Lung (tissue), 12 donors: ENCODE measurements around the gene FAM228B. TPM values are rescaled to one million over a fixed set of nuclear protein-coding genes. Genes with fewer than 3 reads are reported as not detected.
"Not testable (repeated sequence)": the region's sequence is repeated elsewhere in the genome, so short reads cannot be mapped to it uniquely, and the experiment has no call there.

Experiments
- ATAC-seq: fragments of 200-7000 bp; cut with Tn5 transposase; one replicate; pipeline ENCODE4 v1.9.1; 2020; ENCODE audit warnings: moderate number of reproducible peaks; ENCODE audit not compliant: insufficient read depth, low FRiP score
- DNase-seq, 3 donors: peaks; one replicate each; pipeline ENCODE4 v3.0.0-alpha.2; 2013 to 2017
- H3K27ac ChIP-seq, 2 donors: one replicate each; pipeline ENCODE4 v1.5.1; 2013; ENCODE audit warnings: mild to moderate bottlenecking in 2 of 2, moderate library complexity in 2 of 2, control low read depth in 1 of 2, inconsistent platforms in 1 of 2, low read depth in 1 of 2, low read length in 1 of 2
- H3K27me3 ChIP-seq, 3 donors: one replicate each; pipeline ENCODE4 v1.5.1; 2013; ENCODE audit warnings: low read length in 2 of 3; ENCODE audit not compliant: control insufficient read depth in 3 of 3, insufficient read depth in 3 of 3
- H3K36me3 ChIP-seq, 4 donors: one replicate each; pipeline ENCODE4 v1.5.1; 2013; ENCODE audit warnings: low read length in 4 of 4, mild to moderate bottlenecking in 1 of 4, moderate library complexity in 1 of 4; ENCODE audit not compliant: control insufficient read depth in 4 of 4, insufficient read depth in 4 of 4
- H3K4me1 ChIP-seq, 5 donors: one replicate each; pipeline ENCODE4 v1.5.1; 2013; ENCODE audit warnings: low read length in 5 of 5, mild to moderate bottlenecking in 2 of 5, moderate library complexity in 1 of 5; ENCODE audit not compliant: control insufficient read depth in 5 of 5, insufficient read depth in 5 of 5
- H3K4me3 ChIP-seq: one replicate; pipeline ENCODE4 v1.5.1; 2013; ENCODE audit warnings: mild to moderate bottlenecking, control low read depth, moderate library complexity
- H3K9ac ChIP-seq, 2 donors: one replicate each; pipeline ENCODE4 v1.5.1; 2013; ENCODE audit warnings: low read length in 2 of 2, control low read depth in 1 of 2; ENCODE audit not compliant: insufficient read depth in 1 of 2
- H3K9me3 ChIP-seq, 4 donors: one replicate each; pipeline ENCODE4 v1.5.1; 2013; ENCODE audit warnings: low read length in 3 of 4, mild to moderate bottlenecking in 1 of 4, moderate library complexity in 1 of 4; ENCODE audit not compliant: control insufficient read depth in 4 of 4, insufficient read depth in 3 of 4
- WGBS, 2 donors: extraction: QIAGEN DNeasy Blood & Tissue Kit; methylation state at CpG; one replicate each; pipeline ENCODE4 v1.1.7; 2013; 5-methylcytosine and 5-hydroxymethylcytosine counted together
- polyA plus RNA-seq, 2 donors: library from polyadenylated mRNA; stranded (reverse); fragments of 200-250 nt; gene quantifications; one replicate each; pipeline ENCODE4 v1.2.1, GENCODE V29; 2013
- total RNA-seq, 2 donors: library from RNA; depleted of rRNA in 1 of 2; stranded (reverse); fragments of >200 nt in 1 of 2; gene quantifications; one replicate each; pipeline ENCODE4 v1.2.1, GENCODE V29; 2014 to 2021
- TF ChIP-seq, protein P1 (sequence below): IDR thresholded peaks from 2 replicates; pipeline ENCODE4 v1.5.1; 2012; ENCODE audit warnings: mild to moderate bottlenecking; ENCODE audit errors: control extremely low read depth, extremely low read depth
- donor health status: control.
- donor health status: control.
- donor health status: Bipolar disorder and iron deficiency.
- donor health status: healthy.
- donor health status: DM: yes; HTN: yes; CAD: no.

The FAM228B gene
- total and polyA plus RNA-seq, 4 donors = 5.0 to 35.4 (median 22.0) TPM

DNA sequence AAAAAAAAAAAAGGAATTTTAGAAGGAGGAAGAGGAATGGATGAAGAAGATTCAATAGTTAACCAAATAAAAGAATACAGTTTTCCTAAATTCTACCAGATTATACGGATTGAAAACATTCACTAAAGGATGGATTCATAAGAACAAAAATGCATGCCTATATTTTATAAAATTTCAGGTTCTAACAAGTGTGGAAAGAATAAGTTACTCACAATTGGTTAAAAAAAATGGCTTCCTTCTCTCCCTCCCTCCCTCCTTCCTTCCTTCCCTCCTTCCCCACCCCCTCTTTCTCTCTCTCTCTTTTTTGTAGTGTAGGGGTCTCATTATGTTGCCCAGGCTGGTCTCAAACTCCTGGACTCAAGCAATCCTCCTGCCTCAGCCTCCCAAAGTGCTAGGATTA, 37.0 kb upstream of the FAM228B start:
- H3K27ac ChIP-seq = no peak overlapping the region
- DNase-seq (no peak), ATAC-seq (no peak)
- 93 to 94% methylated on average over 1 of the region's 1 CpG for WGBS, 2 donors
- H3K9ac ChIP-seq = no peak overlapping the region
- peaks cover 2 to 16% (median 14%) of the 10 kb centered on the region in 4 donors for H3K36me3 ChIP-seq
- no peaks in the 10 kb centered on the region for H3K9me3 ChIP-seq
- H3K4me3 ChIP-seq = no peak overlapping the region
- no peaks in the 10 kb centered on the region for H3K27me3 ChIP-seq
- H3K4me1 ChIP-seq = peaks cover 0 to 19% (median 5%) of the 10 kb centered on the region in 5 donors
- TF ChIP-seq, protein P1, sequence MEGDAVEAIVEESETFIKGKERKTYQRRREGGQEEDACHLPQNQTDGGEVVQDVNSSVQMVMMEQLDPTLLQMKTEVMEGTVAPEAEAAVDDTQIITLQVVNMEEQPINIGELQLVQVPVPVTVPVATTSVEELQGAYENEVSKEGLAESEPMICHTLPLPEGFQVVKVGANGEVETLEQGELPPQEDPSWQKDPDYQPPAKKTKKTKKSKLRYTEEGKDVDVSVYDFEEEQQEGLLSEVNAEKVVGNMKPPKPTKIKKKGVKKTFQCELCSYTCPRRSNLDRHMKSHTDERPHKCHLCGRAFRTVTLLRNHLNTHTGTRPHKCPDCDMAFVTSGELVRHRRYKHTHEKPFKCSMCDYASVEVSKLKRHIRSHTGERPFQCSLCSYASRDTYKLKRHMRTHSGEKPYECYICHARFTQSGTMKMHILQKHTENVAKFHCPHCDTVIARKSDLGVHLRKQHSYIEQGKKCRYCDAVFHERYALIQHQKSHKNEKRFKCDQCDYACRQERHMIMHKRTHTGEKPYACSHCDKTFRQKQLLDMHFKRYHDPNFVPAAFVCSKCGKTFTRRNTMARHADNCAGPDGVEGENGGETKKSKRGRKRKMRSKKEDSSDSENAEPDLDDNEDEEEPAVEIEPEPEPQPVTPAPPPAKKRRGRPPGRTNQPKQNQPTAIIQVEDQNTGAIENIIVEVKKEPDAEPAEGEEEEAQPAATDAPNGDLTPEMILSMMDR = no peak

DNA sequence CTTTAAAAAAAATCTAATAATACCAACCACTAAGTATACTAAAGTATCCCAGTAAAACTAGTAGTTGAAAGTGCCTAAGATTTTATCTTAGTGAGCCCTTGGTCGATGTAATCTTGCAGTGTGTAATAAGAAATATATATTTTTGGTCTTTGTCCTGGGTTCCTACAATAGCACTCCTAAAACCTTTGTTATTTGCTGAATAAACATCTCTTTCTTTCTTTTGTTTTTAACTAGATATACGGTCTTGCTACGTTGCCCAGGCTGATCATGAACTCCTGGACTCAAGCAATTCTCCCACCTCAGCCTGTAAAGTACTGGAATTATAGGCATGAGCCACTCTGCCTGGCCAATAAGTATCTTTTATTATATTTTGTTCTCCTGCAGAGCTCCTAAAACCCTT, 36.2 kb upstream of the FAM228B start:
- Histone ChIP-seq H3K27ac (no peak overlapping the region), H3K36me3 (peaks cover 2 to 12% (median 10%) of the 10 kb centered on the region in 4 donors), H3K4me1 (peaks cover 0 to 19% (median 5%) of the 10 kb centered on the region in 5 donors), H3K9ac (no peak overlapping the region), H3K27me3 (no peaks in the 10 kb centered on the region), H3K4me3 (no peak overlapping the region), H3K9me3 (no peaks in the 10 kb centered on the region)
- TF ChIP-seq, protein P1 = no peak
- WGBS, 2 donors = 92 to 93% methylated on average over 3 of the region's 3 CpGs
- ATAC-seq (no peak), DNase-seq (no peak)

DNA sequence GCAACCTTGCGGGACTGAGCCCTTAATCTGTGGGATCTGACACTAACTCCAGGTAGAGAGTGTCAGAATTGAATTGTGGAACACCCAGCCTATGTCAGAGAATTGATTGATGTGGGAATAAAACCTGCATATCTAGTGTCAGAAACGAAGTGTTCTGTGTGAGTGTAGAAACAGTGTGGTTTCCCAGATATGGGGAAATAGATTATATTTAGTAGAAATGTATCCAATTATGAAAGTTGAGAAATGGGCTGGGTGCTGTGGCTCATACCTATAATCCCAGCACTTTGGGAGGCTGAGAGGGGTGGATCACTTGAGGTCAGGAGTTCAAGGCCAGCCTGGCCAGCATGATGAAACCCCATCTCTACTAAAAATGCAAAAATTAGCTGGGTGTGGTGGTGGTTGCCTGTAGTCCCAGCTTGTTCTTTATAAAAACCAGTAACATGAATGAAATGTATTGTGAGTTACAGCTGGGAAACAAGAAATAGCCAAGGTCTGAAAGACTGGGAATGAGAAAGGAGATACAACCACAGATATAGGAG, 34.4 kb upstream of the FAM228B start:
- no peak for DNase-seq
- ATAC-seq = no peak
- Histone ChIP-seq H3K27ac (no peak overlapping the region), H3K4me3 (no peak overlapping the region), H3K9ac (no peak overlapping the region), H3K9me3 (no peaks in the 10 kb centered on the region), H3K4me1 (peaks cover 0 to 8% (median under 1%) of the 10 kb centered on the region in 5 donors), H3K36me3 (peaks cover 0 to 4% (median 1%) of the 10 kb centered on the region in 4 donors), H3K27me3 (no peaks in the 10 kb centered on the region)
- TF ChIP-seq, protein P1 = no peak
- 39 to 49% methylated on average over 2 of the region's 2 CpGs for WGBS, 2 donors

DNA sequence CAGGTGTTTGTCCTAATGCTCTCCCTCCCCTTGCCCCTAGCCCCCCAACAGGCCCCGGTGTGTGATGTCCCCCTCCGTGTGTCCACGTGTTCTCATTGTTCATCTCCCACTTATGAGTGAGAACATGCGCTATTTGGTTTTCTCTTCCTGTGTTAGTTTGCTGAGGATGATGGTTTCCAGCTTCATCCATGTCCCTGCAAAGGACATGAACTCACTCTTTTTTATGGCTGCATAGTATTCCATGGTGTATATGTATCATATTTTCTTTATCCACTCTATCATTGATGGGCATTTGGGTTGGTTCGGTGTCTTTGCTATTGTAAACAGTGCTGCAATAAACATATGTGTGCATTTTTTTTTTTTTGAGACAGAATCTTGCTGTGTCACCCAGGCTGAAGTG, 30.0 kb upstream of the FAM228B start:
- not testable (repeated sequence) for H3K27me3 ChIP-seq, ATAC-seq, DNase-seq, H3K9ac ChIP-seq, H3K27ac ChIP-seq, H3K9me3 ChIP-seq, H3K36me3 ChIP-seq, H3K4me1 ChIP-seq, H3K4me3 ChIP-seq
- WGBS, 2 donors = 96 to 98% methylated on average over 5 of the region's 5 CpGs

DNA sequence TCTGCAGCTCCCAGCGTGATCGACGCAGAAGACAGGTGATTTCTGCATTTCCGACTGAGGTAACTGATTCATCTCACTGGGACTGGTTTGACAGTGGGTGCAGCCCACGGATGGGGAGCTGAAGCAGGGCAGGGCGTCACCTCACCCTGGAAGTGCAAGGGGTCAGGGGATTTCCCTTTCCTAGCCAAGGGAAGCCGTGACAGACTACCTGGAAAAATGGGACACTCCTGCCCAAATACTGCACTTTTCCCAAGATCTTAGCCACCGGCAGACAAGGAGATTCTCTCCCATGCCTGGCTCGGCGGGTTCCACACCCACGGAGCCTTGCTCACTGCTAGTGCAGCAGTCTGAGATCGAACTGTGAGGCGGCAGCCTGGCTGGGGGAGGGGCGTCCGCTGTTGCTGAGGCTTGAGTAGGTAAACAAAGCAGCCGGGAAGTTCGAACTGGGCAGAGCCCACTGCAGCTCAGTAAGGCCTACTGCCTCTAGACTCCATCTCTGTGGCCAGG, 28.0 kb upstream of the FAM228B start:
- not testable (repeated sequence) for H3K27ac ChIP-seq, DNase-seq, H3K4me1 ChIP-seq, H3K9ac ChIP-seq, H3K4me3 ChIP-seq, H3K27me3 ChIP-seq, ATAC-seq, H3K9me3 ChIP-seq, H3K36me3 ChIP-seq
- WGBS, 2 donors = 77 to 81% methylated on average over 17 of the region's 17 CpGs

DNA sequence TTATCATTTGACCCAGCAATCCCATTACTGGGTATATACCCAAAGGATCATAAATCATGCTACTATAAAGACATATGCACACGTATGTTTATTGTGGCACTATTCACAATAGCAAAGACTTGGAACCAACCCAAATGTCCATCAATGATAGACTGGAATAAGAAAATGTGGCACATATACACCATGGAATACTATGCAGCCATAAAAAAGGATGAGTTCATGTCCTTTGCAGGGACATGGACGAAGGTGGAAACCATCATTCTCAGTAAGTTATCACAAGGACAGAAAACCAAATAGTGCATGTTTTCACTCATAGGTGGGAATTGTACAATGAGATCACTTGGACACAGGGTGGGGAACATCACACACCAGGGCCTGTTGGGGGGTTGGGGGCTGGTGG, 22.5 kb upstream of the FAM228B start:
- peaks cover 0 to 10% (median 1%) of the 10 kb centered on the region in 4 donors for H3K36me3 ChIP-seq
- not testable (repeated sequence) for H3K4me1 ChIP-seq, H3K9ac ChIP-seq, H3K27ac ChIP-seq, DNase-seq, ATAC-seq, H3K4me3 ChIP-seq, H3K27me3 ChIP-seq, H3K9me3 ChIP-seq
- 91 to 92% methylated on average over 2 of the region's 2 CpGs for WGBS, 2 donors
